ENCODE results near the gene SEPTIN10. TPM values are rescaled to one million over a fixed set of nuclear protein-coding genes. Genes with fewer than 3 reads are reported as not detected.
"Not testable (repeated sequence)": the region's sequence is repeated elsewhere in the genome, so short reads cannot be mapped to it uniquely, and the experiment has no call there.

The SEPTIN10 gene
- total RNA-seq, 4 donors from 2014 or later = 104 to 160 (median 118) TPM

DNA sequence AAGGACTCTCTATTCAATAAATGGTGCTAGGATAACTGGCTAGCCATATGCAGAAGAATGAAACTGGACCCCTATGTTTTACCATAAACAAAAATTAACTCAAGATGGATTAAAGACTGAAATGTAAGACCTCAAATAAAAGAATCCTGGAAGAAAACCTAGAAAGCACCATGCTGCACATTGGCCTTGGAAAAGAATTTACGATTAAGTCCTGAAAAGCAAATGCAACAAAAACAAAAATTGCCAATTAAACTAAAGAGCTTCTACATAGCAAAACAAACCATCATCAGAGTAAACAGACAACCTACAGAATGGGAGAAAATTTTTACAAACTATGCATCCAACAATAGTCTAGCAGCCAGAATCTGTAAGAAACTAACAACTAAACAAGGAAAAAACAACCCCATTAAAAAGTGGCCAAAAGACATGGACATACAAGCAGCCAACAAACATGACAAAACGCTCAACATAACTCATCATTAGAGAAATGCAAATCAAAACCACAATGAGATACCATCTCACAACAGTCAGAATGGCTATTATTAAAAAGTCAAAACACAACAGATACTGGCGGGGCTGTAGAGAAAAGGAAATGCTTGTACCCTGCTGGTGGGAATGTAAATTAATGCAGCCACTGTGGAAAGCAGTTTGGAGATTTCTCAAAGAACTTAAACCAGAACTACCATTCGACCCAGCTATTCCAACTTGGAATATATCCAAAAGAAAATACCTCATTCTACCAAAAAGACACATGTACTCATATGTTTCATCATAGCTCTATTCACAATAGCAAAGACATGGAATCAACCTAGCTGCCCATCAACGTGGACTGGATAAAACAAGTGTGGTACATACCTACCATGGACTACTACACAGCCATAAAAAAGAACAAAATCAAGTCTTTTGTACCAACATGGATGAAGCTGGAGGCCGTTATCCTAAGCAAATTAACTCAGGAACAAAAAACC is 30.6 kb downstream of the SEPTIN10 start:
- H3K27ac ChIP-seq = no peak overlapping the region
- H3K9me3 ChIP-seq = no peaks in the 10 kb centered on the region
- 77 to 80% methylated on average over 6 of the region's 6 CpGs for WGBS, 2 donors
- DNase-seq (ENCODE audit: low spot score in 2 of 2) = no peak
- H3K27me3 ChIP-seq = no peaks in the 10 kb centered on the region
- peaks cover 0 to 34% (median 0%) of the 10 kb centered on the region in 3 donors for H3K36me3 ChIP-seq
- H3K4me1 ChIP-seq = peaks cover 0 to 5% (median 0%) of the 10 kb centered on the region in 4 donors
- no peak overlapping the region for H3K4me3 ChIP-seq
- TF ChIP-seq, protein P1, sequence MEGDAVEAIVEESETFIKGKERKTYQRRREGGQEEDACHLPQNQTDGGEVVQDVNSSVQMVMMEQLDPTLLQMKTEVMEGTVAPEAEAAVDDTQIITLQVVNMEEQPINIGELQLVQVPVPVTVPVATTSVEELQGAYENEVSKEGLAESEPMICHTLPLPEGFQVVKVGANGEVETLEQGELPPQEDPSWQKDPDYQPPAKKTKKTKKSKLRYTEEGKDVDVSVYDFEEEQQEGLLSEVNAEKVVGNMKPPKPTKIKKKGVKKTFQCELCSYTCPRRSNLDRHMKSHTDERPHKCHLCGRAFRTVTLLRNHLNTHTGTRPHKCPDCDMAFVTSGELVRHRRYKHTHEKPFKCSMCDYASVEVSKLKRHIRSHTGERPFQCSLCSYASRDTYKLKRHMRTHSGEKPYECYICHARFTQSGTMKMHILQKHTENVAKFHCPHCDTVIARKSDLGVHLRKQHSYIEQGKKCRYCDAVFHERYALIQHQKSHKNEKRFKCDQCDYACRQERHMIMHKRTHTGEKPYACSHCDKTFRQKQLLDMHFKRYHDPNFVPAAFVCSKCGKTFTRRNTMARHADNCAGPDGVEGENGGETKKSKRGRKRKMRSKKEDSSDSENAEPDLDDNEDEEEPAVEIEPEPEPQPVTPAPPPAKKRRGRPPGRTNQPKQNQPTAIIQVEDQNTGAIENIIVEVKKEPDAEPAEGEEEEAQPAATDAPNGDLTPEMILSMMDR (IDR thresholded peaks at IDR 0.05) = no peak

GRCh38 chr2:109577630-109578029 is 36.1 kb downstream of the SEPTIN10 start:
- peaks cover 0 to 17% (median 0%) of the 10 kb centered on the region in 3 donors for H3K36me3 ChIP-seq
- not testable (repeated sequence) for H3K4me3 ChIP-seq; H3K27ac ChIP-seq; H3K27me3 ChIP-seq; DNase-seq (ENCODE audit: low spot score in 2 of 2); H3K9me3 ChIP-seq; H3K4me1 ChIP-seq
- 93 to 95% methylated on average over 7 of the region's 7 CpGs for WGBS, 2 donors

GRCh38 chr2:109575373-109575772 is 38.4 kb downstream of the SEPTIN10 start:
- H3K4me3 ChIP-seq = no peak overlapping the region
- H3K27me3 ChIP-seq = no peaks in the 10 kb centered on the region
- no peak for DNase-seq (ENCODE audit: low spot score in 2 of 2)
- 70 to 83% methylated on average over 1 of the region's 1 CpG for WGBS, 2 donors
- TF ChIP-seq, protein P1 (IDR thresholded peaks at IDR 0.05) = no peak
- no peak for TF ChIP-seq POLR2A (IDR thresholded peaks at IDR 0.05)
- TF ChIP-seq EP300 (IDR thresholded peaks at IDR 0.05) = no peak
- no peaks in the 10 kb centered on the region for H3K9me3 ChIP-seq
- no peak overlapping the region for H3K27ac ChIP-seq
- peaks cover 0 to 33% (median 0%) of the 10 kb centered on the region in 3 donors for H3K36me3 ChIP-seq
- no peaks in the 10 kb centered on the region for H3K4me1 ChIP-seq

DNA sequence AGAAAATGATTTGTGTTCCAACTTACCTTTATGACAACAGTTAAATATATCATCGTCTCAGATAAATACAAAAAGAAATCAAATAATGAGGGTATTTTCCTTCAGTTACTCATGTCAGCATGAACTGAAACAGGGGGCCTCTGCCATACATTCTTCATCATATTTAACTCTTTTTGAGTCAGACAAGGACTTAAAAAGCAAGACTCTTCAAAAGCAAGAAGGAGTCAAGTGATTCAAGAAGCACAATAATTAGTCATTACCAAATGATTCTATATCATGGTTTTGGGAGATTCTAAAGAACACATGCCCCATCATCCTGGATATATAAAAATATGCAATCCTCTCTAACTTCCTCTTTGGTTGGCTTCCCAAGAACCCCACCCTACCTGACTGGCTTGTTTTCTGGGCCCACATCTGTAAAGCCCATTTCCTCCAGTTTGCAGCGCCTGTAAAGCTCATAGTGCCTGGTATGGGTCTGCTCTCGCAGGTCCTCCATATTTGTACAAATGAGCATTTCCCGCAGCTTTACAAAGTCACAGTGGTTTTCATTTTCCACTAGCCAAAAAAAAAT is 49.7 kb downstream of the SEPTIN10 start:
- Histone ChIP-seq H3K9me3 (no peaks in the 10 kb centered on the region), H3K4me3 (no peak overlapping the region), H3K36me3 (peaks cover 0 to 59% (median 0%) of the 10 kb centered on the region in 3 donors), H3K27ac (no peak overlapping the region), H3K4me1 (no peaks in the 10 kb centered on the region), H3K27me3 (no peaks in the 10 kb centered on the region)
- TF ChIP-seq POLR2A (IDR thresholded peaks at IDR 0.05) = no peak
- TF ChIP-seq EP300 (IDR thresholded peaks at IDR 0.05) = no peak
- TF ChIP-seq, protein P1 (IDR thresholded peaks at IDR 0.05) = no peak
- DNase-seq (ENCODE audit: low spot score in 2 of 2) = no peak
- WGBS, 2 donors = 79 to 87% methylated on average over 4 of the region's 4 CpGs

DNA sequence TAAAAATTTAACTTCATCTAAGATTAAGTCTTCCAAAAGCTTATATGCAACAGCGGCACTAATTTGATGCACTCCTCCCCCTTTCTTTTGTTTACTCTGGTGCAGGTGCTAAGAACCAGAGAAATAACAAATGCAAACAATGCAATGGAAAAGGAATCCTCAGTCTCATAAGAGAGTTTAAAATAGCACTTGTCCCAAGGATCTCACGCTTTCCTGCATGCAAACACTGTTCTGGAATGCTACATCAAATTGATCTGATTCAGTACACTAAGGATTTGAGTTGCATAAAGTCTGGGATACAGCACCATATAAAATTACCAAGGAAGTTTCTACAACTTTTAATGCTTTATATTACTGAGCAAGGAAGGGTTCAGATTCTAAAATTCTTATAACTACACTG is 50.5 kb downstream of the SEPTIN10 start:
- H3K9me3 ChIP-seq = no peaks in the 10 kb centered on the region
- TF ChIP-seq POLR2A (IDR thresholded peaks at IDR 0.05) (no peak), EP300 (IDR thresholded peaks at IDR 0.05) (no peak)
- TF ChIP-seq, protein P1 (IDR thresholded peaks at IDR 0.05) = no peak
- no peak overlapping the region for H3K4me3 ChIP-seq
- 63 to 69% methylated on average over 2 of the region's 2 CpGs for WGBS, 2 donors
- no peaks in the 10 kb centered on the region for H3K4me1 ChIP-seq
- no peak for DNase-seq (ENCODE audit: low spot score in 2 of 2)
- no peaks in the 10 kb centered on the region for H3K27me3 ChIP-seq
- H3K27ac ChIP-seq = no peak overlapping the region
- peaks cover 0 to 65% (median 0%) of the 10 kb centered on the region in 3 donors for H3K36me3 ChIP-seq

Data from tibial nerve (tissue), 4 donors.